ENCODE data around the gene PDZRN3.

GRCh38 chr3:73491287-73491662 lies 133.5 kb downstream of the PDZRN3 start:
- TF ChIP-seq CTCF (IDR thresholded peaks at IDR 0.05 in 8 of 11, conservative IDR thresholded peaks at IDR 0.05 in 3 of 11) (no peak), POLR2A (IDR thresholded peaks at IDR 0.05) (no peak)
